ENCODE measurements around the gene FANCI. TPM values are rescaled to one million over a fixed set of nuclear protein-coding genes. Genes with fewer than 3 reads are reported as not detected.

Gene FANCI
- total RNA-seq (10 to 100 TPM; 19.7 to 22.5 TPM), polyA plus RNA-seq (ENCODE audit: insufficient read length in 2 of 2) (10 to 100 TPM; 17.2 to 21.9 TPM)
- long read RNA-seq, donor 1 = 0 reads
- long read RNA-seq, donor 2 = 0 reads
- long read RNA-seq, donor 3 = 0 reads
- long read RNA-seq, donor 4 = 0 reads

DNA sequence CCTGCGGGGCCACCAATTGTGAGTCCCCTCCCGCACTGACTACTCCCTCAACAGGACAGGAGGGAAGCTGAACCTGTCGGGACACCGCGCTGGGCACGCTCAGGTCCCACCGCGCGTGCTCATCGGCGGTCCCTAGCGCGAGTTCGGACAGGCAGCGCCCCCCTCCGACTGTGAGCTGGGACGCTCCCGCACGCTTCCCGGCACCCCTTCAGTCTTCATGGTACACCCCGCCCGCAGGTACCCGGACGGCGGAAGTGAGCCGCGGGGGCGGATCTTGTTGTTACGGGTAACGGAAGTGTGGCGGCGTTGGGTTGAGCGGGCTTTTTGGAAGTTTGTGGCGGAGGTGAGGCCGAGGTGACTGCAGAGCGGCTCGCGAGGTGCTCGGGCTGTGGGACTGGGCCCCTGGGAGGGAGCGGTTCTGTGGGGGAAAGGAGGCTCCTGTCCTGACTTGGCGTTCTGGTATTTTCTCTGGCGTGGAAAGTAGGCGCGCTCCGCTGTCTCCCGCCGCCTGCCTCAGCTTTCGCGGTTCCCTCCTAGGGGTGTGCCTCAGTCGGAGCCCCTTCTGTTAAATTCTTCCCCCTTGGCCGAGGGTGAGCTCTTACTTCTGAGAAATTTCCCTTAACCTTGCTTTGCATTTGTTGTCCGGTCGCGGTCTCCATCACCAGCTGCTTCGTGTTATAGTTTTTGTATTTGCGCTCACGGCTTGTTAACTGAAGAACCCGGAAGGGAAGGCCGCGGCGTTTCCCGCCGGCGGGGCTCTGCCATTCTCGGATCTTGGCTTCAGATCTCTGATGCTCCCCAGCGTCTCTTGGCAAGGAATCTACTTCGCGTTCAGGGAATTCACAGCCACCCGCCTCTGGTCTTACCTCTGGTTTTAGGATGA lies at the start of gene FANCI:
FANCI (plus strand) TSS at position 289 of the 883 bp plus-strand sequence. CDS start 3,669 bp downstream, outside the sequence.
- Histone ChIP-seq H3K4me1 (ENCODE audit: control insufficient read depth, insufficient read depth, low read length) (peaks cover 17% of the 10 kb centered on the region), H3K4me3 (ENCODE audit: low read depth, low read length) (peak within 1 kb of the TSS; percentile 66), H3K27me3 (ENCODE audit: control insufficient read depth, insufficient read depth, low read length) (no peaks in the 10 kb centered on the region), H3K27ac (ENCODE audit: low read depth, low read length) (peak within 1 kb of the TSS; percentile 61), H3K36me3 (ENCODE audit: control insufficient read depth, insufficient read depth, low read length) (no peaks in the 10 kb centered on the region), H3K9me3 (ENCODE audit: control insufficient read depth, insufficient read depth, low read length) (no peaks in the 10 kb centered on the region)
- WGBS (ENCODE audit: insufficient coverage) = 0% methylated on average over 69 of the region's 69 CpGs
- peak; percentile 83 to 99 (median 92) for DNase-seq (ENCODE audit: low read depth in 4 of 6, low spot score in 6 of 6)

DNA sequence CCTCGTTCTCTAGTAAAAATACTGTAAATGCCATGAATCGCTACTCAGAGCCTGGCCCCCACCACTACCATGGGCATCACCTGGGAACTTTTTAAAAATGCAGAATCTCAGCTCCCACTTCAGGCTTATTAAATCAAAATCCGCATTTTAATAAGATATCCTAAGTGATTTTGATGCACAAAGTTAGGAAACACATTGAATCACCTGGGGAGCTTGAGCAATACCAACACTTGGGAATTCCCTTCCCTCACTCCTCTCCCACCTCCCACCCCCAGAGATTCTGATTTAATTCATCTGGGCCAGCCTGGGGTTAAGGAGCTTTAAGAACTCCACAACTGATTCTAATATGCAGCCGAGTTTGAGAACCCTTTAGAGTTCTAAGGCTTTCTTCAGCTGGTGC lies 49.2 kb upstream of the FANCI start:
- H3K27me3 ChIP-seq (ENCODE audit: control insufficient read depth, insufficient read depth, low read length) = no peaks in the 10 kb centered on the region
- H3K4me1 ChIP-seq (ENCODE audit: control insufficient read depth, insufficient read depth, low read length) = peaks cover 34% of the 10 kb centered on the region
- 43% methylated on average over 1 of the region's 4 CpGs for WGBS (ENCODE audit: insufficient coverage)
- peaks cover 37% of the 10 kb centered on the region for H3K36me3 ChIP-seq (ENCODE audit: control insufficient read depth, insufficient read depth, low read length)
- no peak for DNase-seq (ENCODE audit: low read depth in 4 of 6, low spot score in 6 of 6)
- no peak overlapping the region for H3K27ac ChIP-seq (ENCODE audit: low read depth, low read length)
- H3K4me3 ChIP-seq (ENCODE audit: low read depth, low read length) = no peak overlapping the region
- H3K9me3 ChIP-seq (ENCODE audit: control insufficient read depth, insufficient read depth, low read length) = no peaks in the 10 kb centered on the region

DNA sequence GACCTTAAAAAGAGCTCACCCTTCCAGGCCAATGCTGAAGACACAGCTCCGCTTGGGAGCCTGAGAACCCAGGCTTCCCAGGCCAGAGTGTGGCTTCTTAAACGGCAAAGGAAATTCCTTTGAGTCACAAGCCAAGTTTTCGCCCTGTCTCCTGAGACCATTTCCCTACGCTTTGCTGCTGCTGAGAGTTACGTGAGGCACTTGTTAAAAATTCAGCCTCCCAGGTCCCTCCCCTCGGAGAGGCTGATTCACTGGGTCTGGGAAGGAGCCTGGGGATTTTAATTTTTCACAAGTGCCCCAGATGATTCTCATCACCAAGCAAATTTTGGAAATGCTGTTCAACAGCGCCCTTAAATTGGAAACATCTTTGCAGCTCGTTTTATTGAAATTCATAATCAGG lies 47.9 kb upstream of the FANCI start:
- no peak overlapping the region for H3K4me3 ChIP-seq (ENCODE audit: low read depth, low read length)
- no peaks in the 10 kb centered on the region for H3K27me3 ChIP-seq (ENCODE audit: control insufficient read depth, insufficient read depth, low read length)
- peaks cover 35% of the 10 kb centered on the region for H3K36me3 ChIP-seq (ENCODE audit: control insufficient read depth, insufficient read depth, low read length)
- WGBS (ENCODE audit: insufficient coverage) = 82% methylated on average over 6 of the region's 8 CpGs
- H3K4me1 ChIP-seq (ENCODE audit: control insufficient read depth, insufficient read depth, low read length) = peaks cover 44% of the 10 kb centered on the region
- peak overlapping the region; percentile 98 for H3K27ac ChIP-seq (ENCODE audit: low read depth, low read length)
- DNase-seq (ENCODE audit: low read depth in 4 of 6, low spot score in 6 of 6) = no peak
- no peaks in the 10 kb centered on the region for H3K9me3 ChIP-seq (ENCODE audit: control insufficient read depth, insufficient read depth, low read length)

DNA sequence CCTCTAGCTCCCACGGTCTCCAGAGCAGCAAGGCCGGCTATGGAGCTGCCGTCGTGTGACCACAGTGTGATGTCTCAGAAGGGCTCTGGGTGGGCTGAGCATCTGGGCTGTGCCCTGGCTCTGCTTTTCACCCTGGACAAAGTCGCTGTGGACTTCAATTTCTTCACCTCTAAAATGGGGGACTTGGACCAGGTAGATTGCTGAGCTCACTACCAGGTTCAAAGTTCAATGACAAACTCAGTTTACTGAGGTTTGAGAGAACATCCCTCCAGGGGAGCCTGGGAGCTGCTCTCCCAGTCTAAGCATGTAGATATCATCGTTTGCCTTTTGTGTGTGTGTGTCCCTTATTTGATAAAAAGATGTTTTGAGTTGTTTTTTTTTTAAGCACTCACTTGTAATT lies 47.5 kb upstream of the FANCI start:
- no peaks in the 10 kb centered on the region for H3K9me3 ChIP-seq (ENCODE audit: control insufficient read depth, insufficient read depth, low read length)
- H3K4me1 ChIP-seq (ENCODE audit: control insufficient read depth, insufficient read depth, low read length) = peaks cover 44% of the 10 kb centered on the region
- H3K27me3 ChIP-seq (ENCODE audit: control insufficient read depth, insufficient read depth, low read length) = no peaks in the 10 kb centered on the region
- H3K27ac ChIP-seq (ENCODE audit: low read depth, low read length) = peak overlapping the region; percentile 98
- 90% methylated on average over 5 of the region's 6 CpGs for WGBS (ENCODE audit: insufficient coverage)
- no peak for DNase-seq (ENCODE audit: low read depth in 4 of 6, low spot score in 6 of 6)
- H3K4me3 ChIP-seq (ENCODE audit: low read depth, low read length) = no peak overlapping the region
- peaks cover 31% of the 10 kb centered on the region for H3K36me3 ChIP-seq (ENCODE audit: control insufficient read depth, insufficient read depth, low read length)

DNA sequence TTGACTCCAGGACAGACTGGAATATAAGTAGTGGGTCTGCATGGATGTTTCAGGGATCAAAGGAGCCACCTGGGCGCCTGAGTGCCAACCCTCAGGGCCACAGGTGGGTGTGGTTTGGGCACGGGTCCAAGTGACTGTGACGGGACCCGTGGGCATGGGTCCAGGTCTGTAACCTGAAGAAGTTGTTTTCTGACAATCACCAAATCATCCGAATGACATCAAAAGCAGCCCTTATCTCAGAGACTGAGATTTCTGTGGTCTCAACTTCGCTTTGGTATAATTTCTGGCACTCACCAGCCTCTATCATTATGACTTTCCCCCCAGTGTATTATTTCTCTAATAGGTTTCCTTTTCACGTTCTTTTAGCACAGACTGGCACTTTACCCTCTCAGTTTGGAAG lies 46.8 kb upstream of the FANCI start:
- WGBS (ENCODE audit: insufficient coverage) = 52% methylated on average over 3 of the region's 7 CpGs
- no peaks in the 10 kb centered on the region for H3K27me3 ChIP-seq (ENCODE audit: control insufficient read depth, insufficient read depth, low read length)
- H3K4me1 ChIP-seq (ENCODE audit: control insufficient read depth, insufficient read depth, low read length) = peaks cover 47% of the 10 kb centered on the region
- no peak for DNase-seq (ENCODE audit: low read depth in 4 of 6, low spot score in 6 of 6)
- peaks cover 34% of the 10 kb centered on the region for H3K36me3 ChIP-seq (ENCODE audit: control insufficient read depth, insufficient read depth, low read length)
- no peak overlapping the region for H3K4me3 ChIP-seq (ENCODE audit: low read depth, low read length)
- H3K27ac ChIP-seq (ENCODE audit: low read depth, low read length) = peak overlapping the region; percentile 98
- no peaks in the 10 kb centered on the region for H3K9me3 ChIP-seq (ENCODE audit: control insufficient read depth, insufficient read depth, low read length)

DNA sequence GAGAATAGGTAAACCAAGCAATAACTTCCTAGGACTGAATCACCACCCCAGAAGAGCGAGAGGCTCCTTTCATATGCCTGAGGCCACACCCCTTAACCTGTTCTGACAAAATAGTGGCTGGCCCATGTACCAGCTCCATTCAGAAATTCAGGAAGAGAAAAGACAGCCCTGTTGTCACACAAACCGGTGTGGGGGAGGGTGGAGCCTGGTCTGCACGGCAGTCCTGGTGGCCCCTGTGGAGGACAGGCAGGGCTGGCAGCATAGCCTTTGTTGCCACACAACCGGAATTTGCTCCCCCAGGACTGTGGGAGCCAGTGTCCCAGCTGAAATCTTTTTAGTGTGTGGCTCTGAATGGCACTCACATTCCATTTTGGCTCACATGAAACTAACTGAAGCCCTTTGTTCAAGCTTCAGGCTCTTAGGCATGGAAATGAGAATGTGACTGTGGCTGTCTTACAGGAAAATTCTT lies 46.2 kb upstream of the FANCI start:
- Histone ChIP-seq H3K27ac (ENCODE audit: low read depth, low read length) (peak overlapping the region; percentile 98), H3K9me3 (ENCODE audit: control insufficient read depth, insufficient read depth, low read length) (no peaks in the 10 kb centered on the region), H3K27me3 (ENCODE audit: control insufficient read depth, insufficient read depth, low read length) (no peaks in the 10 kb centered on the region), H3K4me1 (ENCODE audit: control insufficient read depth, insufficient read depth, low read length) (peaks cover 47% of the 10 kb centered on the region), H3K4me3 (ENCODE audit: low read depth, low read length) (no peak overlapping the region), H3K36me3 (ENCODE audit: control insufficient read depth, insufficient read depth, low read length) (peaks cover 34% of the 10 kb centered on the region)
- peak in 5 of 6 donors; percentile 74 to 93 (median 81) for DNase-seq (ENCODE audit: low read depth in 4 of 6, low spot score in 6 of 6)
- 0% methylated on average over 2 of the region's 4 CpGs for WGBS (ENCODE audit: insufficient coverage)

DNA sequence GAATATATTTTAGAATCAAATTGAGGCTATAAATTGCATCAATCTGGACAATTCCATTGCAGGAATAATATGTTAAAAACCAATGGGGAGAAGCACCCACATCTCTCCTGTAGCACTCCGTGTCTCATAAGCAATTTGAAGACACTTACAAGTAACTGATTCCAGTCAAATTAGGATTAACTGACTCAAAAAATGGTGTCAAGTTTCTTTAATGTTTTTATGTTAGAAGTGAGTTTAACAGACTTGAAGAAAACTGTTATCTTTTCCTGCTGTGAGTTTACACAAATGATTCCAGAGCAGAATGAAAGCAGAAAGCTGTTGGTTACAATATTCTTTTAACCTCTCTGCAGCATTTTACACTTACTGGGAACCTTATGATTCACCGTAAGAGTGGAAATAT lies 45.6 kb upstream of the FANCI start:
- Histone ChIP-seq H3K27ac (ENCODE audit: low read depth, low read length) (peak overlapping the region; percentile 98), H3K9me3 (ENCODE audit: control insufficient read depth, insufficient read depth, low read length) (no peaks in the 10 kb centered on the region), H3K27me3 (ENCODE audit: control insufficient read depth, insufficient read depth, low read length) (no peaks in the 10 kb centered on the region), H3K36me3 (ENCODE audit: control insufficient read depth, insufficient read depth, low read length) (peaks cover 33% of the 10 kb centered on the region), H3K4me1 (ENCODE audit: control insufficient read depth, insufficient read depth, low read length) (peaks cover 47% of the 10 kb centered on the region), H3K4me3 (ENCODE audit: low read depth, low read length) (no peak overlapping the region)
- WGBS (ENCODE audit: insufficient coverage) = 63% methylated on average over 1 of the region's 2 CpGs
- no peak for DNase-seq (ENCODE audit: low read depth in 4 of 6, low spot score in 6 of 6)

DNA sequence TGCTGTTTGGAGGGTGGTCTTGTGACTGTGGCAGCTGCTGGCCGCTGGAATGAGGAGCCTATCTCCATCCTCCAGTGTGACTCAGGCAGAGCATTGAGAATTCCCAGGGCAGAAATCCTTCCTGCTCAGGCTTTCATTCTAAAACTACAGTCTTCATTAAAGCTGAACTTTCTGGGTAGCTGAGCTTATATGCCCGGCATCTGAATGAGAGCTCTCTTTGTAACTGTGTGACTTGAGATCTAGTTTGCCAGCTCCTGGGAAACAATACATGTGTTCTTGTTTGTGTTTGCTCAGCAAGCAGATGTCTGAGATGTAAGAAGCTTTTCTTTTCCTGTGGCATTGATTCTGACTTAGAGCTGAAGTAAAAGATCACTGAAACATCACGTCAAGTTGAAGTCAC lies 44.8 kb upstream of the FANCI start:
- H3K27me3 ChIP-seq (ENCODE audit: control insufficient read depth, insufficient read depth, low read length) = no peaks in the 10 kb centered on the region
- 10% methylated on average over 2 of the region's 3 CpGs for WGBS (ENCODE audit: insufficient coverage)
- peaks cover 25% of the 10 kb centered on the region for H3K36me3 ChIP-seq (ENCODE audit: control insufficient read depth, insufficient read depth, low read length)
- peak in 5 of 6 donors; percentile 64 to 90 (median 67) for DNase-seq (ENCODE audit: low read depth in 4 of 6, low spot score in 6 of 6)
- peak overlapping the region; percentile 98 for H3K27ac ChIP-seq (ENCODE audit: low read depth, low read length)
- H3K9me3 ChIP-seq (ENCODE audit: control insufficient read depth, insufficient read depth, low read length) = no peaks in the 10 kb centered on the region
- no peak overlapping the region for H3K4me3 ChIP-seq (ENCODE audit: low read depth, low read length)
- peaks cover 47% of the 10 kb centered on the region for H3K4me1 ChIP-seq (ENCODE audit: control insufficient read depth, insufficient read depth, low read length)

DNA sequence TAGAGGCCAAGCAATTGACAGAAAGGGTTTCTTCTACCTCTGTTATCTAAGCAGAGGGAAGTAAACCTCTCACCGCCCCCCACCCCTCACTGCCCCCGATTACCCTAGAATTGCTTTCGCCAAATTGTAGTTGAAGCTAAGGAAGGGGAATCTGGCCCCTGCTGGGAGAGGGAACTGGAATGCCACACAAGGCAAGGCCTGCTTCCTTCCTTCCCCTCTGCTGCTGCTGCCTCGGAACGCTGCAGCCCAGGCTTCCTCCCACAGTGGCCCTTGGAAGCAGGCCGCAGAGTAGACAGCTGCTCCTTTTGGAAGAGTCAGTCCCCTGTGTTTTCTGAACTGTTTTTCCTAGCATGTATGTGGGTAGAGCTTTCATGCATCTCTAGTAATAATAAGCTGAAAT lies 44.0 kb upstream of the FANCI start:
- no peaks in the 10 kb centered on the region for H3K9me3 ChIP-seq (ENCODE audit: control insufficient read depth, insufficient read depth, low read length)
- WGBS (ENCODE audit: insufficient coverage) = no CpG with 5 or more reads among the region's 6 CpGs
- H3K4me1 ChIP-seq (ENCODE audit: control insufficient read depth, insufficient read depth, low read length) = peaks cover 47% of the 10 kb centered on the region
- H3K4me3 ChIP-seq (ENCODE audit: low read depth, low read length) = no peak overlapping the region
- no peaks in the 10 kb centered on the region for H3K27me3 ChIP-seq (ENCODE audit: control insufficient read depth, insufficient read depth, low read length)
- H3K36me3 ChIP-seq (ENCODE audit: control insufficient read depth, insufficient read depth, low read length) = peaks cover 23% of the 10 kb centered on the region
- peak in 2 of 6 donors; percentile 50 to 51 for DNase-seq (ENCODE audit: low read depth in 4 of 6, low spot score in 6 of 6)
- H3K27ac ChIP-seq (ENCODE audit: low read depth, low read length) = peak overlapping the region; percentile 98
